Limb (tissue), 2 donors: ENCODE data around the gene C2CD3.
"Not testable (repeated sequence)": the region's sequence is repeated elsewhere in the genome, so short reads cannot be mapped to it uniquely, and the experiment has no call there.

Experiments used
- DNase-seq, 2 donors: peaks; one replicate each; pipeline ENCODE4 v3.0.0-alpha.2; 2016; ENCODE audit errors: extremely low spot score in 2 of 2

Gene C2CD3

GRCh38 chr11:74004046-74004695 is 166.6 kb downstream of the C2CD3 start:
- no peak for DNase-seq

- DNase-seq, result no peak
Measured at GRCh38 chr11:74002832-74003231, 168.0 kb downstream of the C2CD3 start.

- no peak for DNase-seq
Measured at GRCh38 chr11:74001822-74002286, 168.9 kb downstream of the C2CD3 start.

GRCh38 chr11:74000307-74001133 is 170.3 kb downstream of the C2CD3 start:
- no peak for DNase-seq

- DNase-seq, result no peak
Measured at GRCh38 chr11:73999581-74000306, 171.1 kb downstream of the C2CD3 start.

- no peak for DNase-seq
Measured at GRCh38 chr11:73998846-73999575, 171.8 kb downstream of the C2CD3 start.

GRCh38 chr11:73997120-73997770 is 173.6 kb downstream of the C2CD3 start:
- no peak for DNase-seq

- no peak for DNase-seq
Measured at GRCh38 chr11:73996161-73996747, 174.5 kb downstream of the C2CD3 start.

- DNase-seq, result no peak
Measured at GRCh38 chr11:73995731-73996130, 175.1 kb downstream of the C2CD3 start.

GRCh38 chr11:73995247-73995646 is 175.6 kb downstream of the C2CD3 start:
- DNase-seq, result no peak

GRCh38 chr11:73991471-73992006 is 179.3 kb downstream of the C2CD3 start:
- no peak for DNase-seq

GRCh38 chr11:73990730-73991129 is 180.1 kb downstream of the C2CD3 start:
- no peak for DNase-seq

GRCh38 chr11:73989156-73989555 is 181.6 kb downstream of the C2CD3 start:
- DNase-seq, result no peak

GRCh38 chr11:73988227-73988626 is 182.6 kb downstream of the C2CD3 start:
- DNase-seq, result no peak

GRCh38 chr11:73985661-73986060 is 185.1 kb downstream of the C2CD3 start:
- not testable (repeated sequence) for DNase-seq

- DNase-seq, result peak in 1 of 2 donors; percentile 37
Measured at GRCh38 chr11:73983741-73984538, 186.9 kb downstream of the C2CD3 start.

- DNase-seq, result peak; percentile 90 to 92
Measured at GRCh38 chr11:73982990-73983740, 187.6 kb downstream of the C2CD3 start.

- peak; percentile 71 to 89 for DNase-seq
Measured at GRCh38 chr11:73982595-73982989, 188.2 kb downstream of the C2CD3 start, which contains the start of gene UCP2. Gene UCP2 (minus strand): TSS chr11:73982843. CDS start chr11:73978378, 4,465 bp downstream.
